Adrenal gland (tissue), 12 donors: ENCODE results near the gene TSKS. TPM values are rescaled to one million over a fixed set of nuclear protein-coding genes. Genes with fewer than 3 reads are reported as not detected.

ENCODE experiments used
- DNase-seq, 7 donors: peaks; one replicate each; pipeline ENCODE4 v3.0.0-alpha.2; 2019 to 2020
- H3K27ac ChIP-seq, 5 donors: fragments of 200-600 bp; sonication (generic) in 4 of 5; 1 replicate in 3 of 5; 2 replicates in 2 of 5; pipeline versions ENCODE4 v1.5.1 to v1.8.0; 2016 to 2020; ENCODE audit warnings: mild to moderate bottlenecking in 1 of 5
- H3K27me3 ChIP-seq: fragments of 200-600 bp; 2 replicates; pipeline ENCODE4 v1.8.0; 2021
- H3K36me3 ChIP-seq, 2 donors: fragments of 200-600 bp; replicated peaks in 1 of 2; 1 replicate in 1 of 2; 2 replicates in 1 of 2; pipeline versions ENCODE4 v1.5.1 to v1.8.0; 2018 to 2022
- H3K4me1 ChIP-seq, 2 donors: fragments of 200-600 bp; replicated peaks in 1 of 2; 1 replicate in 1 of 2; 2 replicates in 1 of 2; pipeline versions ENCODE4 v1.5.1 to v1.8.0; 2018 to 2021
- H3K4me3 ChIP-seq, 4 donors: fragments of 200-600 bp; sonication (generic) in 3 of 4; one replicate each; pipeline ENCODE4 v1.5.1; 2016 to 2018
- H3K9me3 ChIP-seq, 3 donors: fragments of 200-600 bp; sonication (generic) in 1 of 3; replicated peaks in 1 of 3; 1 replicate in 2 of 3; 2 replicates in 1 of 3; pipeline versions ENCODE4 v1.5.1 to v1.8.0; 2016 to 2021
- CTCF ChIP-seq, 6 experiments: fragments of 450-650 bp in 4 of 6; fragments of 200-600 bp in 2 of 6; sonication (generic) in 1 of 6; IDR thresholded peaks; 1 replicate in 5 of 6; 2 replicates in 1 of 6; pipeline versions ENCODE4 v1.5.1 to v1.8.0; 2016 to 2021; ENCODE audit warnings: antibody characterized with exemption in 6 of 6, mild to moderate bottlenecking in 2 of 6, moderate library complexity in 1 of 6
- POLR2A ChIP-seq, 2 donors: fragments of 450-650 bp; IDR thresholded peaks; one replicate each; pipeline ENCODE4 v1.6.1; 2017; ENCODE audit warnings: antibody characterized with exemption in 2 of 2, mild to moderate bottlenecking in 2 of 2, moderate library complexity in 1 of 2
- whole genome bisulfite sequencing, 4 donors: extraction: QIAGEN DNeasy Blood & Tissue Kit in 2 of 4; methylation state at CpG; one replicate each; pipeline versions ENCODE4 v1.1.5 to v1.1.7; 2013 to 2017; 5-methylcytosine and 5-hydroxymethylcytosine counted together
- intact Hi-C, 2 donors: fragments of 100-400 bp; cut with DNase I; formaldehyde crosslinking; loops; one replicate each; pipeline versions ENCODE4 v1.14.1 to v1.15.0; 2022 to 2023
- polyA plus RNA-seq, 3 donors: library from polyadenylated mRNA; stranded (reverse); fragments of 200-250 nt in 2 of 3; fragments of 350-450 nt in 1 of 3; fragmentation: Illumina TruSeq in 1 of 3; extraction: RNeasy Lipid Tissue Mini Kit (QIAGEN cat#74804) in 1 of 3; gene quantifications; one replicate each; pipeline ENCODE4 v1.2.3, GENCODE V29; 2013 to 2014
- total RNA-seq, 9 donors: library from RNA; depleted of rRNA in 4 of 9; stranded (reverse); fragments of >200 nt in 4 of 9; fragments of 120-200 nt in 1 of 9; fragmentation: NEBNext Ultra II Directional in 1 of 9; extraction: Animal tissue kit (Norgen Biotek cat#: 25700) in 1 of 9; gene quantifications; one replicate each; pipeline versions ENCODE4 v1.1.0 to v1.2.4, GENCODE V29; 2013 to 2023
- donor health status: healthy with polysubstance abuse.
- donor health status: Bipolar disorder and iron deficiency.
- donor health status: DM: yes; HTN: yes; CAD: no.
- donor health status: DM: no; HTN: no; CAD: no.
- donor health status: DM: no; HTN: no; CAD: no.
- donor health status: DM: yes; HTN: yes; CAD: no.

TSKS gene
- total and polyA plus RNA-seq, 12 donors = 0.11 to 1.7 (median 0.42) TPM; not detected in 5

- intact Hi-C loops = loop anchor here in 1 of 2 donors (10.0 kb wide), 1 partner anchor 52 kb away; no protein-coding TSS in a partner anchor
- no peak for DNase-seq
- Histone ChIP-seq H3K9me3 (no peaks in the 10 kb centered on the region), H3K4me3 (no peak overlapping the region), H3K27me3 (no peaks in the 10 kb centered on the region), H3K27ac (no peak overlapping the region), H3K36me3 (peaks cover 0 to 28% of the 10 kb centered on the region in 2 donors), H3K4me1 (peaks cover 8 to 27% of the 10 kb centered on the region in 2 donors)
- TF ChIP-seq POLR2A (IDR thresholded peaks at IDR 0.05) (no peak), CTCF (IDR thresholded peaks at IDR 0.05) (no peak)
- 76 to 83% (median 79%) methylated on average over 12 to 18 of the region's 18 CpGs for WGBS, 4 donors
These were observed 44.2 kb upstream of the TSKS start for GRCh38 chr19:49807058-49807903.

GRCh38 chr19:49806620-49806959, 43.5 kb upstream of the TSKS start:
- H3K27me3 ChIP-seq = no peaks in the 10 kb centered on the region
- DNase-seq = no peak
- peaks cover 0 to 28% of the 10 kb centered on the region in 2 donors for H3K36me3 ChIP-seq
- TF ChIP-seq CTCF (IDR thresholded peaks at IDR 0.05) = no peak
- no peak for TF ChIP-seq POLR2A (IDR thresholded peaks at IDR 0.05)
- H3K4me1 ChIP-seq = peaks cover 14 to 25% of the 10 kb centered on the region in 2 donors
- WGBS, 4 donors = 89 to 94% (median 90%) methylated on average over 7 to 8 of the region's 8 CpGs
- H3K9me3 ChIP-seq = no peaks in the 10 kb centered on the region
- no peak overlapping the region for H3K27ac ChIP-seq
- H3K4me3 ChIP-seq = no peak overlapping the region
- intact Hi-C loops = loop anchor here in 1 of 2 donors (10.0 kb wide), 1 partner anchor 52 kb away; no protein-coding TSS in a partner anchor

GRCh38 chr19:49805822-49806619, 42.9 kb upstream of the TSKS start:
- no peaks in the 10 kb centered on the region for H3K27me3 ChIP-seq
- peaks cover 0 to 28% of the 10 kb centered on the region in 2 donors for H3K36me3 ChIP-seq
- H3K4me1 ChIP-seq = peaks cover 18 to 27% of the 10 kb centered on the region in 2 donors
- H3K27ac ChIP-seq = peak overlapping the region in 2 of 5 donors; percentile 47 to 51
- 79 to 83% (median 80%) methylated on average over 6 to 20 of the region's 20 CpGs for WGBS, 4 donors
- intact Hi-C loops = loop anchor here in 1 of 2 donors (10.0 kb wide), 1 partner anchor 51 kb away; no protein-coding TSS in a partner anchor
- no peaks in the 10 kb centered on the region for H3K9me3 ChIP-seq
- DNase-seq = no peak
- no peak overlapping the region for H3K4me3 ChIP-seq
- TF ChIP-seq POLR2A (IDR thresholded peaks at IDR 0.05) (no peak), CTCF (IDR thresholded peaks at IDR 0.05) (no peak)

GRCh38 chr19:49803529-49803856, 40.4 kb upstream of the TSKS start:
- TF ChIP-seq POLR2A (IDR thresholded peaks at IDR 0.05) = no peak
- no peak for TF ChIP-seq CTCF (IDR thresholded peaks at IDR 0.05)
- intact Hi-C loops = loop anchor here in 1 of 2 donors (10.0 kb wide), 1 partner anchor 49 kb away; no protein-coding TSS in a partner anchor
- no peaks in the 10 kb centered on the region for H3K27me3 ChIP-seq
- peaks cover 0 to 53% of the 10 kb centered on the region in 2 donors for H3K36me3 ChIP-seq
- peak overlapping the region in 2 of 5 donors; percentile 96 to 97 for H3K27ac ChIP-seq
- no peak for DNase-seq
- WGBS, 4 donors = 85 to 88% (median 87%) methylated on average over 2 to 6 of the region's 6 CpGs
- H3K9me3 ChIP-seq = no peaks in the 10 kb centered on the region
- no peak overlapping the region for H3K4me3 ChIP-seq
- H3K4me1 ChIP-seq = peaks cover 12 to 19% of the 10 kb centered on the region in 2 donors
